Nephron progenitor cell (in vitro differentiated cells): Measurements from ENCODE around the gene FARP1.

Source experiments
- DNase-seq: peaks from one replicate; pipeline ENCODE4 v3.0.0; 2021
- H3K27ac Mint-ChIP-seq: 2 replicates; pipeline ENCODE4 v1.8.0; 2021; ENCODE audit warnings: mild to moderate bottlenecking, moderate library complexity, mixed read lengths
- H3K27me3 Mint-ChIP-seq: 2 replicates; pipeline ENCODE4 v1.8.0; 2021; ENCODE audit warnings: mild to moderate bottlenecking, low read depth, mixed read lengths; ENCODE audit not compliant: poor library complexity
- H3K36me3 Mint-ChIP-seq: 2 replicates; pipeline ENCODE4 v1.8.0; 2021; ENCODE audit warnings: low read depth, mixed read lengths
- H3K4me1 Mint-ChIP-seq: 2 replicates; pipeline ENCODE4 v1.8.0; 2021; ENCODE audit warnings: mixed read lengths
- H3K4me3 Mint-ChIP-seq: 2 replicates; pipeline ENCODE4 v1.8.0; 2021; ENCODE audit warnings: mild to moderate bottlenecking, moderate library complexity, mixed read lengths
- H3K9me3 Mint-ChIP-seq: 2 replicates; pipeline ENCODE4 v1.8.0; 2021; ENCODE audit warnings: mild to moderate bottlenecking, moderate library complexity, mixed read lengths
- TF ChIP-seq, protein P1 (sequence below): fragments of 200-600 bp; sonication (generic); IDR thresholded peaks from 2 replicates; pipeline ENCODE4 v1.5.0; 2021; ENCODE audit warnings: antibody characterized with exemption

Gene FARP1

GRCh38 chr13:98496966-98497365, 354.1 kb downstream of the FARP1 start:
- Mint-ChIP-seq H3K4me3 (no peak overlapping the region), H3K9me3 (peaks cover 7% of the 10 kb centered on the region), H3K27ac (peak overlapping the region; percentile 95), H3K4me1 (peaks cover 82% of the 10 kb centered on the region), H3K36me3 (peaks cover 46% of the 10 kb centered on the region), H3K27me3 (peaks cover 2% of the 10 kb centered on the region)
- DNase-seq, result no peak
- TF ChIP-seq, protein P1, sequence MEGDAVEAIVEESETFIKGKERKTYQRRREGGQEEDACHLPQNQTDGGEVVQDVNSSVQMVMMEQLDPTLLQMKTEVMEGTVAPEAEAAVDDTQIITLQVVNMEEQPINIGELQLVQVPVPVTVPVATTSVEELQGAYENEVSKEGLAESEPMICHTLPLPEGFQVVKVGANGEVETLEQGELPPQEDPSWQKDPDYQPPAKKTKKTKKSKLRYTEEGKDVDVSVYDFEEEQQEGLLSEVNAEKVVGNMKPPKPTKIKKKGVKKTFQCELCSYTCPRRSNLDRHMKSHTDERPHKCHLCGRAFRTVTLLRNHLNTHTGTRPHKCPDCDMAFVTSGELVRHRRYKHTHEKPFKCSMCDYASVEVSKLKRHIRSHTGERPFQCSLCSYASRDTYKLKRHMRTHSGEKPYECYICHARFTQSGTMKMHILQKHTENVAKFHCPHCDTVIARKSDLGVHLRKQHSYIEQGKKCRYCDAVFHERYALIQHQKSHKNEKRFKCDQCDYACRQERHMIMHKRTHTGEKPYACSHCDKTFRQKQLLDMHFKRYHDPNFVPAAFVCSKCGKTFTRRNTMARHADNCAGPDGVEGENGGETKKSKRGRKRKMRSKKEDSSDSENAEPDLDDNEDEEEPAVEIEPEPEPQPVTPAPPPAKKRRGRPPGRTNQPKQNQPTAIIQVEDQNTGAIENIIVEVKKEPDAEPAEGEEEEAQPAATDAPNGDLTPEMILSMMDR, result no peak

DNA sequence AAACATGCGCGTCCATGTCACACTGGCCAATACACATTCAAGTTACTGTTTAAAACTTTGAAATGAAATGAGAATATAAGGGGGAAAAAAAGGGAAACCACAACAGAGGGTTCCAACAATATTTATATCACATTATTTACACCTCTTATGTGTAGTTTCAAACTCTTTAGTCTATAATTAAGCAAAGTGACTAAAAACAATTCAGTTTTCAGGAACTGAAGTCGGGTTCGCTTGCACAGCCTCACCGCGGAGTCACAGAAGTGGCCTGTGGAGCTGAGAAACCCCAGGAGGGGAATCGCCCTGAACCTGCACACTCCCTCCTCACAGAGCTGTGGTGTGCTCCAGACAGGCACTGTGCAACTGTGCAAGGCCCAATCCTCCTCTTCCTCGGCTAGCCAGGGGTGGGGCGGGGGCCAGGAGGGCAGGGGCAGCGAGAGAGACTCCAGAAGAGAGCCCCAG, 358.1 kb downstream of the FARP1 start:
- TF ChIP-seq, protein P1, result no peak
- Mint-ChIP-seq H3K36me3 (peaks cover 54% of the 10 kb centered on the region), H3K4me1 (peaks cover 89% of the 10 kb centered on the region), H3K9me3 (peaks cover 7% of the 10 kb centered on the region), H3K4me3 (no peak overlapping the region), H3K27ac (no peak overlapping the region), H3K27me3 (no peaks in the 10 kb centered on the region)
- DNase-seq, result no peak

DNA sequence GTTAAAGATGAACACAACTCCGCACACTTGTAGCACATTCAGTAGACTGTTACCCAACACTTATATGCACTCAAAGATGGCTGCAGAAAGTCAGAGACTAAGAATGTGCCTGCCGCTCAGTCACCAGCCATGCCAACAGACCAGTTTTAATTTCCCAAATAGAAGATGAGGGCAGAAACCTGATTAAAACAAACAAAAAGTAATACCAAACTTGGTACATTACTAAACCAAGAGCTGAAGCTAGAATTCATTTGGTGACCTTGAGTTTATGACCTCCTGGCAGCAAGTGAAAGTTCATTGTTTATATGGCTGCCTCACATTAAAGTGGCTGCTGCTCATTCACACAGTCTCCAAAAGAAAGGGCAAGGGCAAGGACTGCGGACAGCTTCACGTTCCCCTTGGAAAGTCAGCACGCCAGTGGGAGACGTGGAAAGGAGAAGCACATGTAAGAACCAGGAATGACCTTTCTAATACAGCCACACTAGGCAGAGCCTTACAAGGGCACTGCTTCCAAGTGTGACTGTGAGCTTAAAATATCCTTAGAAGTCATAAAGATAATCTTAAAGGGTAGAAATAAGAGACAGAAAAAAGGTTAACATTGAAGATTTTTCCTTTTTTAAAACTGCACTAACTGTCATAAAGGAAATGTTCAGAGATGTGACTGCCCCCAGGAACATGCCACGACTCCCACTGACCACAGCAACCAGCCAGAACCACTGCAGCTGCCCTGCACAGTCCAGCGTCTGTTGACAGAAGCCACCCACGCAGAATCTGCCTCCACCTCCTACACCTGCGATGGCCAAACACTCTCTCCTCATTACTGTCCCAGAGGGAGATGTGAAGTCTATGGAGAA, 360.5 kb downstream of the FARP1 start:
- TF ChIP-seq, protein P1, result no peak
- Mint-ChIP-seq H3K4me3 (peak overlapping the region; percentile 33), H3K27me3 (peaks cover 3% of the 10 kb centered on the region), H3K27ac (peak overlapping the region; percentile 85), H3K4me1 (peaks cover 90% of the 10 kb centered on the region), H3K36me3 (peaks cover 43% of the 10 kb centered on the region), H3K9me3 (peaks cover 1% of the 10 kb centered on the region)
- DNase-seq, result no peak

- peaks cover 38% of the 10 kb centered on the region for H3K36me3 Mint-ChIP-seq
- peak overlapping the region; percentile 85 for H3K27ac Mint-ChIP-seq
- no peak for DNase-seq
- H3K9me3 Mint-ChIP-seq, result no peaks in the 10 kb centered on the region
- TF ChIP-seq, protein P1, result no peak
- H3K4me1 Mint-ChIP-seq, result peaks cover 96% of the 10 kb centered on the region
- H3K27me3 Mint-ChIP-seq, result peaks cover 3% of the 10 kb centered on the region
- peak overlapping the region; percentile 33 for H3K4me3 Mint-ChIP-seq
These were observed 361.1 kb downstream of the FARP1 start for GRCh38 chr13:98504029-98504351.

DNA sequence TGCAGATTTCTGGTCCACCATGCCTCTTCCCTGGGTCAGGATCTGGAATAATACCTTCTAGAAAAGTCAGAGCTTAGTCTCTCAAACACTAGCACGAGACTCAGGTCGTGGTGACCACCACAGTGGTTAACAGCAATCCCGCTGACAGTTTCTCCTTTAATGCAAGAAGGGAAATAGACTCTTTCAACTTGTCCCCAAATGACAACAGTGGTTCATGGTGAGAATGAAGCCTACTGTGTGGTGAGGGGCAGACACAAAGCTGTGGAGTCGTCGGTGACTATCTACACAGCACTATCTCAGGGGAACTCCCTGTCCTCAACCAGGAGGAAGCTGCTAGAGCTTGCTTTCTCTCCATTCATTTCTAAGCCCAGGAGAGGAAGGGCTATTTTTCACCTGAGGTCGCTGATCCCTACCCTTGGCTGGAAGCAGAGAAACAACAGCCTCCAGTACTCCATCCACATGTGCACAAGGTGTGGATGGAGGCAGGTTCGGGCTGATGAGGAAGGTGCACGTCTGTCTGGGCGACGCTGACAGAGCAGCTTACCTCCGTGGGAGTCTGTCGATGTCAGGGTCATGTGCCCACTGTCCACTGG, 361.6 kb downstream of the FARP1 start:
- no peaks in the 10 kb centered on the region for H3K9me3 Mint-ChIP-seq
- TF ChIP-seq, protein P1, result no peak
- peak overlapping the region; percentile 85 for H3K27ac Mint-ChIP-seq
- H3K27me3 Mint-ChIP-seq, result peaks cover 3% of the 10 kb centered on the region
- H3K36me3 Mint-ChIP-seq, result peaks cover 34% of the 10 kb centered on the region
- no peak for DNase-seq
- peak overlapping the region; percentile 33 for H3K4me3 Mint-ChIP-seq
- H3K4me1 Mint-ChIP-seq, result peaks cover 99% of the 10 kb centered on the region
